ENCODE results near the gene MOCS1.

The MOCS1 gene

DNA sequence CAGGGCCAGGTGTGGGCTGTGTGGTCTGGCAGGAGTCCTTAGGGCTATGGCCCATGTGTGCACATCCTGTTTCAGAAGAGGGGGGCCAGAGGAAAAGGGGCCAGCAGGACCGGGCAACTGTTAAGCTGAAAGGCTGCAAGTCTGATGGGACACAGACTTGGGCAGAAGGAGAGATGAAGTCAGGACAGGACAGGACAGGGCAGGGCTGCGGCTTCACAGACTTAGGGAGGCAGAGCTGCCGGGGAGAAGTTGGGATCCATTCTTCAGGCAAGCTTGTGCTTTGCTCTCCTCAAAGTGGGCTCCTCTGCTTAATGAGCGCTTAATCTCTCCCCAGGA, 28.7 kb downstream of the MOCS1 start:
- no peak for DNase-seq (ENCODE audit: insufficient read length, low spot score)
- no peak for FAIRE-seq

DNA sequence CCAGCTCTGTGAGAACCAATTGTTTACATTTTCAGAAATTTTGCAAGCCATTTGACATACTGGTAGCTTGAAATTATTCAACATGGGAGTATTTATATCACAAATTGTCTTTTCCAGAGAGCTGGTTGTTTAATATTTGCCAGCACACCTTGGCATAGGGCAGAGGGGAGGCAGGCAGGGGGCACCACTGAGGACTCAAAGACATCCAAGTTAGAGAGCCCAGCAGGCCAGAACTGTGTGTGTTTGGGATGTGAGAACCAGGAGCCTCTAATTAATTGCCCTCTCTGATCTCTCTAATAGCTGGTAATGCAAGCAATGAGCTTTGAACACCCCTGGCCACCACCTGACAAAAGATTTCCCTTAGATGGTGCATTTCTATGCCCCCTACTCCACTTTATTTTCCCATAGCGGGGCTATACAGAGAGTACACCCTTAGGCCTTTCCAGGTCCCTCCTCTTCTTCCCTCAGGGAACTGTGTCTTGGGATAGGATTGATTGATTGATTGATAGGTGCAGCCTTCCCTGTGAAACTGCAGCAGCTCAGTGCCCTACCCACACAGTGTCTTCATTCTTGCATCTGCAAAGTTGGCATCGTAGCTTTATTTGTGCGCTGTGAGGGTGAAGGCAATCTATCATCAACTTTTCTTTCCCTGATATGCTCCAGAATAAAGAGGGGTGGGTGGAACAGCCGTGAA, 29.2 kb downstream of the MOCS1 start:
- FAIRE-seq: no peak
- no peak for DNase-seq (ENCODE audit: insufficient read length, low spot score)

DNA sequence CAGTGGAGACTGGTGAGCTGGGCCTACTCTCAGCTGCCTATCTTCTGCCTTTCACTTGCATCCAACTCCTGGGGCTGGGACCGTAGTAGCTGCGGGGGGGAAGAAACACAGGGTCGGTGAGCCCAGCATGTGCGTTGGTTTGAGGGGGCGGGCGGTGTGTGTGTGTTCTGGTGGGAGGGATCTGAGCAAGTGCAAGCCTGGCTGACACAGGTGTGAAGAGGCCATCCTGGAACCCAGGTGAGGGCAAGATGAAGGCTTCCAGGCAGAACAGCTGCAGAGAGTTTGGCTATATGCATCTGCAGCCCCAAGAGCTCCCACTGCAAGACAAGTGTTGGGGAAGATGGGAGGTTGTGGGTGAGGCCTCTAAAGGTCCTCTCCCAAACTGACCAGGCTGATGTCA, 30.6 kb downstream of the MOCS1 start:
- FAIRE-seq: no peak
- DNase-seq (ENCODE audit: insufficient read length, low spot score): no peak

DNA sequence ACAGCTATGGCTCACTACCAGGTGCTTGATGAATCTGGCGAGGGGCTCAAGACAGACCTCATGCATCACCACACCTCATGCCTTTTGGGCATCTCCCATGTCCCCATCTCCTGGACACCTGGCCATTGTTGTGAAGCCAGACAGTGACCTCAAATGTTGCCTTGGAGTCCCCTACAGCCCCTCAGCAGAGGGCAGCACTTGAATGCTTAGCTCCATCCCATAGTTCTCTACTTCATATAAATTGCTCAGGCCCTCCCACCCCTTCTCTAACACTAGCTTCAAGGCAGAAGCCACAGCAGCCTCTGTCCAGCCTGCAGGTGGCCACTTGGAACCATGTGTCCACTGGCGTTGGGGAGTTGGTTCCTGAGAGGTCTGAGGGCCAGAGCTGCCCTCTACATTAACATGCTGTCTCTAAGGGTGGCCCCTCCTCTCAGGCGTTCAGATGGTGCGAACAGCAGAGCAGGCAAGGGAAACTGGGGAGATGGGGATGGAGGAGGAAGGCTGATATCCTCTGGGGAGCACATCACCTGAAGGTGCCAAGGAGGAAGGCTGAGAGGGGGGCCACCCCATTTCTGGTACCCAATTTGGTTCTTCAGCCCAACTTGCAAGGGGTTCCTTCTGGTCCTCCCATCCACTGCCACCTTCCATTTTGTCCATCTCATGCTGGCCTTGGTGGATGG, 31.3 kb downstream of the MOCS1 start:
- DNase-seq (ENCODE audit: insufficient read length, low spot score) (no peak), FAIRE-seq (no peak)

DNA sequence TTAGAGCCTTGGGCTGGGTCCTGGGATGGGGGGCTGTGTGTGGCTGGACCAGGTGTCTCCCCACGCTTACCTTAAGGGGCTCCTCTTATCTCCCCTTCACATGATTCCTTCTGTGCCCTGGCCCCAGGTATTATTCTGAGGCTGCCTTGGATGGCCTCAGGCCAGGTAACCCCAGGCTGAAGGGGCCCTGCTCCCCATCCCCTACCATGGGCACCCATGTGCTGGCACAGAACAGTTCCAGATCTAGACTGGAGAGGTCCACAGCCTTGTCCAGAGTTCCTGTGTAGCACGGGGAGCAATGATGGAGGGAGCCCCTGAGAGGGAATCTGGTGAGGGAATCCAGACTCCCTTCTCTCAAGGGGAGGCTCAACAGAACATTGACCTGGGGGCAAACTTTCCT, 32.1 kb downstream of the MOCS1 start:
- DNase-seq (ENCODE audit: insufficient read length, low spot score) (no peak), FAIRE-seq (no peak)

DNA sequence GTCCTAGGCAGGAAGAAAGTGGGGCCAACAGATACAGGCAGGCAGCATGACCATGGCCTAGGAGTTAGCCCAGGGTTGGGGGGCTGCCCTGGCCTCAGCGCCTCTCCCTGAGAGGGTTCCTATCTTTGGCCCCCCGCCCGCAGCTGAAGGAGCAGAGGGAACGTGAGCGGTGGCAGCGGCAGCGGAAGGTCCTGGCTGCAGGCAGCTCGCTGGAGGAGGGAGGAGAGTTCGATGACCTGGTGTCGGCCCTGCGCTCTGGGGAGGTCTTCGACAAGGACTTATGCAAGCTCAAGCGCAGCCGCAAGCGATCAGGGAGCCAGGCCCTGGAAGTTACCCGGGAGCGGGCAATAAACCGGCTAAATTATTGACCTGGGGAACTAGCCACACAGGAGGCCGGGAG, 32.6 kb downstream of the MOCS1 start:
- DNase-seq (ENCODE audit: insufficient read length, low spot score) (no peak), FAIRE-seq (no peak)

DNA sequence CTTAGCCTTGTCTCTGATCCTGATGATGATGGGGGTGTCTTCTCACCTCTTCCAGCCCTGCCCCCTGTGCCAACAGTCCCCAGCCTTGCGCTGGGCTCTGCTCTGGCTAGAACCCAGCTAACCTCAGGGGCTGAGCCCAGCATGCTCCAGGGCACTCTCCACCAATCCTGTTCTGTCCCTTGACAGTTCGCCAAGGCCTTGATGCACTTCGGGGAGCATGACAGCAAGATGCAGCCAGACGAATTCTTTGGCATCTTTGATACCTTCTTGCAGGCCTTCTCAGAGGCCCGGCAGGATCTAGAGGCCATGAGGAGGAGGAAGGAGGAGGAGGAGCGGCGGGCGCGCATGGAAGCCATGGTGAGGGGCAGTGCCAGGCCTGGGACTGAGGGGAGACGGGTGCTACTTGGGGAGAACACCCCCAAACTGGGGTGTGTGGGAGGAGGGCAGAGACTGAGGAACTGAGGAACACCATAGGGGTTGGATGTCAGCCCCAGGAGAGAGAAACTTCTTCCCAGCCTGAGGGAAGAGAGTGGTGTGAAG, 33.1 kb downstream of the MOCS1 start:
- DNase-seq (ENCODE audit: insufficient read length, low spot score) (no peak), FAIRE-seq (no peak)

DNA sequence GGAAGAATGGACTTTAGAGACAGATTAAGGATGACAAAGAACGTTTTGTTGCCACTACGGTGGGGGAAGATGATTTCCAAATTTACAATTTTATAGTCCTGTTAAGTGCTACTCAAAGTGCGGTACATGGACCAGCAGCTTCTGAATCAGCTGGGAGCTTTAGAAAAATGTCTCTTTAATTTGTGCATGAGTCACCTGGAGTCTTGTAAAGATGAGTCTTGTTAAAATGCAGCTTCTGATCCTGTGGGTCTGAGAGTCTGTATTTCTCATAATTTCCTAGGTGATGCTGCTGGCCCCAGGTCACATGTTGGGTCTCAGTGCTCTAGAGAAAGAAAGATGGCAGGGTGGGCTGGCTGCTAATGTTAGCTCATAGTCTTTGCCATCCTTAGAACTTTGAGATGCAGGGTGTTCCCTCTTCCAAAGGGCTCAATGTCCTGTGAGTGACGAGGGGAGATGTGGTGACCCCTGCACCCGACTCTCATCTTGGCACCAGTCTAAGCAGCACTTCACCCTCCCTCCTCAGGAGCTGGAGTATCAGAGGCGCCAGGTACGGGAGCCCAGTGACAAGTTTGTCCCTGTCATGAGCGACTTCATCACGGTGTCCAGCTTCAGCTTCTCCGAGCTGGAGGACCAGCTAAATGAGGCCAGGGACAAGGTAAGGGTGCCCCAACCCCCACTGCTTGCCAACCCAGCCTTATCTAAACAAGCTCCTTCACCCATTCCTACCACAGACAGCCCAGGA, 34.5 kb downstream of the MOCS1 start:
- no peak for FAIRE-seq
- no peak for DNase-seq (ENCODE audit: insufficient read length, low spot score)

DNA sequence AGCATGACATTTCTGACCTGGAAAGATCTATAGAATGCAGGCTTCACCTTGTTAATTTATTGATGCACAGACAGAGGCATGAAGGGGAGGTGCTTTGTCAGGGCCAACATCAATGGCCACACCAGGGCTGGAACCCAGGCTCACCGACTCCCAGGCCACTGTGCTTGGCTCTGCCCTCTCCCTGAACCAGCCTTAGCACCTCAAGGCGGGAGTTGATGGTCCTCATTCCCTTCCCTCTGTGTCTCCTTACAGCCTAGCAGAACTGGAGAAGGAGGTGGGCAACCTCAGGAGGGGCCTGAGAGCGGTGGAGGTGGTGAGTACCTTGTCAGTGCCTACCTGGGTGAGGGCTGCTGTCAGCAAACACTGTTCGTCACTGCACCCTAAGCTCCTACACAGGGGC, 35.6 kb downstream of the MOCS1 start:
- FAIRE-seq (no peak), DNase-seq (ENCODE audit: insufficient read length, low spot score) (no peak)

DNA sequence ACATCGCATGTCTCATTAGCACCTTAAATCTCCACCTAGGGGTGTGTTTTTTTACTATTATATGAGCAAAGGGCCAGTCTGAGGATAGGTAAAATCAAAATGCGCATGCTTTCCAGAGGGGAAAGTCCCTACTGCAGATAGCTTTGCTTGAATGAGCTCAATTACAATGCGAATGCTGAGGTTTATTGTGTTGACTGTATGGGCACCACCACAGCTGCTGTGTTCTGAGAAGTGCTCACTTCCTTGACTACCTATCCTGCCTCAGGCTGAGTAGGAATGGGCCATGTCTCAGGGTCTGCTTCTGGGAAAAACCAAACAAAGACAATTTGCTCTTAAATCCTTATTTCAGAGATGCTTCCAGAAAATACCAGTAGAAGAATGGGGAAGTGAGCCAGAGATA, 36.6 kb downstream of the MOCS1 start:
- FAIRE-seq: no peak

DNA sequence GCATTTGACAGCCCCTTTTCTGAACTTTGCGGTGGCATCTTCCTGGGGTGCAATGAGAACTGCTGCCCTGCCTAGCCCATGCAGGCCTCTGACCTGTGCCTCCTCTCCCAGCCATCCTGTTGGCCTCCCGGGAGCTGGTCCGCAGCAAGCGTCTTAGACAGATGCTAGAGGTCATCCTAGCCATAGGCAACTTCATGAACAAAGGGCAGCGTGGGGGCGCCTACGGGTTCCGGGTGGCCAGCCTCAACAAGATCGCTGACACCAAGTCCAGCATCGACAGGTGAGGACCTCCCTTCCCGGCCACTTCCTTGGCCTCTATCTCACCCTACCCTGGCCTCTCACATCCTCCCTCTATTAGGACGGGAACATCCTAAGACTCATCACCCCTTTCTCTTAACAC, 37.6 kb downstream of the MOCS1 start:
- DNase-seq (ENCODE audit: insufficient read length, low spot score) (no peak), FAIRE-seq (no peak)

More for the DNA sequence above, 36.6 kb downstream of the MOCS1 start:
- DNase-seq (ENCODE audit: insufficient read length, low spot score): no peak

DNA sequence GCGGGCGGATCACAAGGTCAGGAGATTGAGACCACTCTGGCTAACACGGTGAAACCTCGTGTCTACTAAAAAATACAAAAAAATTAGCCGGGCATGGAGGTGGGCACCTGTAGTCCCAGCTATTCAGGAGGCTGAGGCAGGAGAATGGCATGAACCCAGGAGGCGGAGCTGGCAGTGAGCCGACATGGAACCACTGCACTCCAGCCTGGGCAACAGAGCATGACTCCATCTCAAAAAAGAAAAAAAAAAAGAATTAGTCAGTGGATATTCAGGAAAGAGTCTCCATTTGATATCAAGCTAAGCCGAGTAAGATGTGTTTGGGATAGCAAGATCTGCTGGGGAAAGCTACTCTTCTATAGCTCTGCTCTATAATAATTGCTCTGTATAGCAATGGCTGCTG, 41.0 kb downstream of the MOCS1 start:
- DNase-seq (ENCODE audit: insufficient read length, low spot score) (no peak), FAIRE-seq (no peak)

DNA sequence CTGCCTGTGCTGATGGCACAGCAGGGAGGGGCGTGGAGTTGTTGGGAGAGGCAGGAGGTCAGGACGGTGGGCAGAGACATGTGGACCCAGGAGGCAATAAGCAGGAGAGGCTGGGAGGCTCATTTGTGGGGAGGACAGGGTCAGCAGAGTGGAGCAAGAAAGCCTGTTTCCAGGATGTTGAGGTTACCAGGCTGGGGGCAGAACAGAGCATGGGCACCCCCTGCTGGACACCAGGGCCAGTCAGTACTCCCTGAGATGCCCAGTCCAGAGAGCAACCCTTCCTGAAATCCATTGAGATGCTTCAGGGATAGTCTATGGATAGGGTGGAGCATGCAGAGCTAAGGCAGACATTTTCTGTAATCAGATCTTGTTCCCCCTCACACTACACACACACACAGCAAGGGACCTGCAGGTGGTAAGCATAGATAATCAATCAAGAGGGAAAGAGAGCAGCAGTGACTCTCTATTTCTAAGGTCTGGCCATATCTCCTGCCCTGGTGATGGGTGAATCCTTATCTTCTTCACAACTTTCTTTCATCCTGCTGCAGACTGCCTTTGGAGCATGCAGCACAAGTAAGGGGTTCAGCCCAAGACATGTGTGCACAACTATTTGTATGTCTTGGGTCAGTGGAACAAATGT, 41.7 kb downstream of the MOCS1 start:
- peak; percentile 33 for FAIRE-seq
- DNase-seq (ENCODE audit: insufficient read length, low spot score): peak; percentile 69

DNA sequence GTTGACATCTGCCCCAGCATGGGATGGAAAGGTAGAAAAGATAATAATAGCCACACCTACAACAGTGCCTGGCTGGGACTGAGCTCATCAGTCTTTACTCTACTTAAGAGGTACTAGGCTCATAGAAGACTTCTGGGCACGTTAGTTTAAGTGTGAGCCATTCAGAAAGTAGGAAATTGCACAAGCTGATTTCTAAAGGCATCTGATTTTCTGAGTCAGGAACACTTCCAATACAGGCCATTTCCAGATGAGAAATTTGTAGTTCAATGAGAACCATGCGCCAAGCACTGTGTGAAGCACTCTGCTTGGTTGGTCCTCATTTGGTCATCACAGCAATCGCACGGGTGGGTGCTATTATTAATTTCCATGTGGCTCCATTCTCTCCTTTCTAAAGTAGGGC, 42.3 kb downstream of the MOCS1 start:
- FAIRE-seq: no peak
- no peak for DNase-seq (ENCODE audit: insufficient read length, low spot score)

DNA sequence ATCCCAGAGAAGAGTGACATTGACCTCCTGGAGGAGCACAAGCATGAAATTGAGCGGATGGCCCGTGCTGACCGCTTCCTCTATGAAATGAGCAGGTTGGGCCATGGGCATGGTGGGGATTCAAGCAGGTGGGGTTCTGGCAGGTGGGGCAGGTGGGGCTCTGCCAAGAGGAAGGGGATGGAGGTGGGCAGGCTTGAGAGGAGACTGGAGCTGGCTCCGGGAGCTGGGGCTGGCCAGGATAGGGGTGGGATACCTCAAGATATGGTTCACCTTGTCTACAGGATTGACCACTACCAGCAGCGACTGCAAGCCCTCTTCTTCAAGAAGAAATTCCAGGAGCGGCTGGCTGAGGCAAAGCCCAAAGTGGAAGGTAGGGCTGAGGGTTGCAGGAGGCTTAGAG, 42.9 kb downstream of the MOCS1 start:
- no peak for DNase-seq (ENCODE audit: insufficient read length, low spot score)
- FAIRE-seq: no peak

DNA sequence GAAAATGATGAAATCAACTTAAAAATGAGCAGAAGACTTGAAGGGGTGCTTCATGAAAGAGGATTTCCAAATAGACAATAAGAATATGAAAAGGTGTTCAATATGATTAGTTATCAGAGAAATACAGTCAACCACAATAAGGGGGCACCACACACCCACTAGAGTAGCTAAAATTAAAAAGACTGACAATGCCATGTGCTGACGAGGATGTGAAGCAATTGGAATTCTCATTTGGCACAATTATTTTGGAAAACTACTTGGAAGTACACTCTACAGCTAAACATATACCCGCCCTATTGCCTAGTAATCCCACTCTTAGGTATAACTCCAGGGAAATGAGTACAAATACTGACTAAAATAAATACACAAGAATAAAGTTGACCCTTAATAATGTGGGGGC, 45.0 kb downstream of the MOCS1 start:
- FAIRE-seq (no peak), DNase-seq (ENCODE audit: insufficient read length, low spot score) (no peak)

DNA sequence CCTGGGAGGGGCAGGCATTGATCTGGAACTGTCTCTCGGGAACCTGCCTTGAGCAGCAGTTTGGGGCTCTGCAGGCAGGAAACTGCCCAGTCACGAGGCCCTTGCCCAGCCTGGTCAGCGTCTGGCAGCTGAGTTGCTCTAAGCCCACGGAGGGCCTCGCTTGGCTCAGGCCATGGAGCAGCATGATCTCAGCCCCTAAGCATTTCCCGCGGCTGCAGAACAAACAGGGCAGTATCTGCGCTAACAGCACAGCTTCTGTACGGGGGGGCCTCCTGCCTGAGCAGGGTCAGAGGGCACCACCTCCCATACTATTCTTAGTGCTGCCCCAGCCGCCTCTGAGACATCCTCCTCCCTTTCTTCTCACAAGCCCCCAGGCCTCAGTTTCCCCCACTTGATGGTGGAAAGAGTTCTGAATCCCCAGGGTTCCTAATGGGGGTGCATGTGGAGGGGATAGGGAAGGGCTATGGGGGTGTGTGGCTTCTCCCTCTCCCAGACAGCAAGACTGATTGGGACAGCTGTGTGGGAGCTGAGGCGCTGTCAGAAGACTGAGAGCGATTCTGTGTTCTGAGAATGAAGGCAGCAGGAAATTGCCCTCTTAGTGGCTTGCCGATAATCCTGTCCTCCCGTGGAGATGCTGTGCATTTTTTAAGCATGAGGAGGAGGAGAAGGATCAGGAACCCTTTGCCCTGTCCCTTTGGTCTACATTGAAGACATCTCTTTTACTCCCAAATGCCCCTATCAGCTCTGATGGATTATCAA, 46.4 kb downstream of the MOCS1 start:
- FAIRE-seq: no peak
- DNase-seq (ENCODE audit: insufficient read length, low spot score): no peak

DNA sequence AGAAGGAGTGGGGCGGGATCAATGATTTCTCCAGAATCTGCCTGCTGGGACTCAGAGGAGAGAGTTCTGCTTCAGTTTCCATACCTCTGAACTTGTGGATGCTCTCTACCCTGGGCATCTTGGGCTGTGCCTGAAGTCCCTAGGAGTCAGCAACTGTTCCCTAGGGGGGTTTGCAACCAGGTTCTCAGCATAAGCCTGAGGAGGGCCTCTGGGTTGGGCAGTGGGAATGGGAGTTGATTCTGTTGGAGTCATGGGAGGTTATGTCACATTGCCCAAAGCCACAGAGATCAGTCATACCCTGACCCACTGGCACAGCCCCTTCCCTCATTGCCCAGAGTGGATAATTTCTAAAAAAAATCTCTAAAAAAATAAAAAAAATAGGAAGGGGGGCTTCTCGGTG, 47.4 kb downstream of the MOCS1 start:
- no peak for FAIRE-seq
- DNase-seq (ENCODE audit: insufficient read length, low spot score): no peak

DNA sequence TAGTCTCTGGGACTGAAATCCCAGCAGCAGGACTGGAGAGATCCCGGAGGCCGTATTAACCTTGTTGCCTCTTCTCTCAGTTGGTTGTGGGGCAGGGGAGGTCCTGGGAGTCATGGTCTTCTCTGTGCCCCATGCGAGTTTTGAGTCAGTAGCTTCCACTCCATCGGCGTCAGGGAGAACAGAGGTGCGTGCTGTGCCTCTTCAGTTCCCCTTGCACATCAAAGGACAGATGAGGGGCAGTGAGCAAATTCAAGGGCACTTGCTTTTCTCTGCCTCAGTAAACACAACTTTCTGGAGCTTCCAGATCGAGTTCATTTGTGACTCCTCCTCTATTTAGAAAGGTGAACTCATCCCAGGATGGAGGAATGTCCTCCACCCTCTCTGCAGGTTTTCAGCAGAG, 48.6 kb downstream of the MOCS1 start:
- FAIRE-seq (no peak), DNase-seq (ENCODE audit: insufficient read length, low spot score) (no peak)

DNA sequence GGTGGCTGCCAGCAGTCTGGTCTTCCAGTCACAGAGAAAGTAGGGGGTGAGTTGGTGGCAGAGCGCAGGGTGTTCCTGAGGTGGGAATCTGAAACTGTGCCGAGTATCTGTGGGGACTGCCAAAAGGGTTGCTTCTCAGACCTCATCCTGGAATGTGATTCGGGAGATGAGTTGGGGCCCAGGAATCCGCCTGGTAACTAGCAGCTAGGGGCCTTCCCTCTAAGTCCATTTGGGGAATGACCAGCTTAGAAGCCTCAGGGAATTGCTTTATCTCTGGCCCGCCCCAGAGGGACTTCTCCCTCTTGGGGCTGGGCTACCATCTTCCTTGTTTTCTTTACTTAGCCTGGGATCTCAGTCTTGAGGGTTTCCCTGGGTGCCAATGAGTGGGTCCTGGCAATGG, 49.6 kb downstream of the MOCS1 start:
- DNase-seq (ENCODE audit: insufficient read length, low spot score) (no peak), FAIRE-seq (no peak)

DNA sequence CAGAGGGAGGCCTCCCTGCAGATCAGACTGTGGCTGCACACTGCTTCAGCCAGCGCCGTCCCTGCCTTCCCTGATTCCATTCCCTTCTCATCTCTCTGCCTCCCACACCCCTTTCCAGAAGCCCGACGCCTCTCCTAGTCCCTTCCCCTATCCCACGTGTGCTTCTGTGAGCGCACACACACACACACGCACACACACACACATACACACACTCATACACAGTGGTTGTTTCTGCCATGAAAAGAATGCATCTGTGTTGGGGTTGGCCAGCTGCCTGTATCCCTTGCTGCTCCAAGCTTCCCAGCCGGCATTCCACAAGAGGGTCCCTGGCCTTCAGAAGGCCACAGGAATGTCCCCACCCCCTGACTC, 51.7 kb downstream of the MOCS1 start:
- FAIRE-seq (no peak), DNase-seq (ENCODE audit: insufficient read length, low spot score) (no peak)

Data from GM19239 (cell line).